ENCODE measurements around the gene ABT1. TPM values are rescaled to one million over a fixed set of nuclear protein-coding genes. Genes with fewer than 3 reads are reported as not detected.

The ABT1 gene
- polyA plus RNA-seq, 4 donors, result 13.2 to 16.2 (median 15.0) TPM

- DNase-seq (ENCODE audit: low read depth in 4 of 4, low spot score in 3 of 4), result no peak
Observed at GRCh38 chr6:26600759-26601158, 4.0 kb downstream of the ABT1 start.

DNA sequence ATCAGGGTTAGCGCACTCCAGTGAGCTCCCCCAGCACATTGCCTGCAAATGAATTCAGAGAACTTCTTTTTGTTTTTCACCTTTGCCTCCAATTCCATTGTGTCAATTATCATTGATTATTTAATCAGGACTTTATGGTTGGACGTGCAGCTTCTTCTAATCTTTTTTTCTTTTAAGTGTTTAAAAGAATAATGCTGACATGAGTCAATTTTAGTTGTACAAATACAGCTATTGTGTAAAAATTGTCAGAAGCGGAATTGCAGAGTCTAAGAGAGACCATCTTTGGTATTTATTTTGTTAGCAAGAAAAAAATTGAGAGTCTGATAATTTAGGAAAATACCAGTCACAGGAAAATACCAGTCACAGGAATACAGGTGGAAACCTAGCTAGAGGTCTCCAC, 5.5 kb downstream of the ABT1 start:
- DNase-seq (ENCODE audit: low read depth in 4 of 4, low spot score in 3 of 4), result no peak

- DNase-seq (ENCODE audit: low read depth in 4 of 4, low spot score in 3 of 4), result no peak
Observed at GRCh38 chr6:26604026-26604425, 7.3 kb downstream of the ABT1 start.

GRCh38 chr6:26604797-26605196, 8.0 kb downstream of the ABT1 start:
- no peak for DNase-seq (ENCODE audit: low read depth in 4 of 4, low spot score in 3 of 4)

GRCh38 chr6:26607434-26608230, 10.9 kb downstream of the ABT1 start:
- DNase-seq (ENCODE audit: low read depth in 4 of 4, low spot score in 3 of 4), result no peak

DNA sequence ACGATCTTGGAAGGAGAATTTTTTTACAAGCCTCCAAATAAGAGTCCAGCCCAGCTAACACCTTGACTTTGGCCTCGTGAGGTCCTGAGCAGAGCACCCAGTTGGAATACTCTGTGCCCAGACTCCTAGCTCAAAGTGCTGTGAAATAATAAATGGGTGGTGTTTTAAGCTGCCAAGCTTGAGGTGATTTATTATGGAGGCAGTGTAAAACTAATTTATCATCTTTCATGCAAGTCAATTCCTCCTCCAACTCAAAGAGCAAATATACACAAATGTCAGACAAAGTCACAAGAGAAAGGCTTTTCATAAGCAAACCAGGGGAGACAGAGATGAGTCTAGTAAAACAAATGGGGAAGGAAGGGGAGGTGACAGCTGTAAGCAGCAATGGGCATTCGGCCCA, 12.7 kb downstream of the ABT1 start:
- no peak for DNase-seq (ENCODE audit: low read depth in 4 of 4, low spot score in 3 of 4)

DNA sequence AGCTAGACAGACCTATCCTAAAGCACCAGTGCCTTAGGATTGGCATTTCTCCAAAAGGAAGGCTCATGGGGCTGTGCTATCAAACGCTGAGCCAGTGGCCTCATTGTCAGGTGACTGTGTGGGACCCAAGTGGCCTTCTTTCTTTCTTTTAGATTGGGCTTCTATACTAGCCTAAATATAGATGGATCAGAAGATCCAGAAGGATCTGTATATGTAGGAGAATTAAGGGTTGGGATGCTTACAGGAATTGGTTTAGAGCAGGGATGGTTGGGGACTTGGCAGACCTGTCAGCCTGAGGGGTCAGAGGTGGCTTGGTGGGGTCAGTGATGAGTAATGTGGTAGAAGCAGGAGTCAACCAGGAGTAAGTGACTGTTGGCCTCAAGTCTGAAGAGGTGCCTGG, 14.8 kb downstream of the ABT1 start:
- DNase-seq (ENCODE audit: low read depth in 4 of 4, low spot score in 3 of 4), result no peak

DNA sequence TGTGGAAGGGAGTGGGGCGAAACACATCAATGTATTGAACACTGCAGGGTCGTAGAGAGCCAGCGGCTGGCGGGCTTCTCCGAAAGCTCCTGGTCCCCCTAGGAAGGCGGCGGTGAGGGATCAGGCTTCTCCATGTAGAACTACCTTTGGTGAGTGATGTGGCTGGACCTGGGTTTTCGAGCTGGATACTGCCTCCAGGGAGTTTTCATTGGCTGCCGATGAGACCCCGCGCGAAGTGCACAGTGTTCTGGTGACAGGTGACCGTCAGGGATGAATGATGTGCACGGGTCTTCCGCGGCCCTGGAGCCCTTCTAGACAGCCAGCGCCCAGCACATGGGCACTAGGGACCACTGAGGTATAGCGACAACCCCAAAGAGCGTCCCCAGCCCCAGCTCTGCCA, 16.4 kb downstream of the ABT1 start:
- DNase-seq (ENCODE audit: low read depth in 4 of 4, low spot score in 3 of 4), result no peak

DNA sequence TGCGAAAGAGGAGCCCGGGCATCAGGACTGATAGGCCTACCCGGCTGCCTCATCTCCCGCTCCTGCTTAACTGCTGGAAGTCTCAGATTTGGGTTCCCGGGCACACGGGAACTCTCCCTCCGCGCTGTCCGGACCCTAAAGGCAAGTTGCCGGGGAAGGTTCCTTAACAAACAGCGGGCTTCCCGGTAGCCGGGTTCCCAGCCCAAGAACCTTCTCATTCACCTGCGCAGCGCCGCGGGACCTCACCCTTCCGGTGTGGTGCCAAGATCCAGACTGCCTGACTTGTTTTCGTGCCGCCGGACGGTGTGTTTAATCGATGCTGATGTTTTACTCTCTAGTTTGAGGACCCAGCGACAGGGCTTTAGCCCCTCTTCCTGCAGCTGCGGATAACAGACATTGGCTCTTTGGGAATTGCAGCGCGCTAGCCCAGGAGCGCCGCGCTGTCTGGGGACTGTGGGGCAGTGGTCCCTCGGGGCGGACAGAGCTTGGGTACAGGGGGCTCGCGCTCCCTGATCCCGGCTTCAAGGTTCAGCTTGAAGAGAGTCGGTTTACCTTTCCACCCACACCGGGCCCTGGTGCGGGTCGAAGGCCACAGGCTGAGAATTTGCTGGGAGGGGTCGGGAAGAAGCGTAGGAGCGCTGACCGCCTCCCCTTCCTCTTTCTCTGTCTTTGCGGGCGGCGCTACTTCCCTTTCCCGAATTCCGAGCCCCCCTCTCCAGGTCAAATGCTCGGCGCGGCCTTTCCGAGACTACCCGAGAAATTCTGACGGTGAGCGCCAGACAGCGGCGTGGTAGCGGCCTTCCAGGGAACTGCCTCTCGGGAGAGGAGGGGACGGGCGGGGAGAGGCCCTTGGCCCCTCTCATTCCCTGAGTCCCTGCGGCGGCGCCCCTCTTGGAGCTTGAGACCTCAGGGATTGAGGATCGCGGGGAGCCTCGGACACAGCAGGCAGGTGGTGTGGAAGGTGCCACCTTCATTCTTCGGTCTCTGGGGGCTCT, 17.2 kb downstream of the ABT1 start:
- DNase-seq (ENCODE audit: low read depth in 4 of 4, low spot score in 3 of 4), result no peak

- DNase-seq (ENCODE audit: low read depth in 4 of 4, low spot score in 3 of 4), result no peak
Observed at GRCh38 chr6:26623339-26623859, 26.6 kb downstream of the ABT1 start.

DNA sequence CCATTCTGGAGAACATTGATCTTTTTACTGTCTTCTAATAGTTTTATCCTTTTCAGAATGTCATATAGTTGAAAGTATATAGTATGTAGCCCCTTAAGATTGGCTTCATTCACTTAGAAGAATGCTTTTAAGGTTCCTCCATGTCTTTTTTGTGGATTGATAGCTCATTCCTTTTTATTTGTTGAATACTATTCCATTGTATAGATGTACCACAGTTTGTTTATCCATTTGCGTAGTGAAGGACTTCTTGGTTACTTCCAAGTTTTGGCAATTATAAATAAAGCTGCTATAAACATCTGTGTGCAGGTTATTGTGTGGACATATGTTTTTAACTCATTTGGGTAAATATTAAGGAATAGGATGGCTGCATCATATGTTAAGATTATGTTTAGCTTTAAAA, 27.8 kb downstream of the ABT1 start:
- DNase-seq (ENCODE audit: low read depth in 4 of 4, low spot score in 3 of 4), result no peak

DNA sequence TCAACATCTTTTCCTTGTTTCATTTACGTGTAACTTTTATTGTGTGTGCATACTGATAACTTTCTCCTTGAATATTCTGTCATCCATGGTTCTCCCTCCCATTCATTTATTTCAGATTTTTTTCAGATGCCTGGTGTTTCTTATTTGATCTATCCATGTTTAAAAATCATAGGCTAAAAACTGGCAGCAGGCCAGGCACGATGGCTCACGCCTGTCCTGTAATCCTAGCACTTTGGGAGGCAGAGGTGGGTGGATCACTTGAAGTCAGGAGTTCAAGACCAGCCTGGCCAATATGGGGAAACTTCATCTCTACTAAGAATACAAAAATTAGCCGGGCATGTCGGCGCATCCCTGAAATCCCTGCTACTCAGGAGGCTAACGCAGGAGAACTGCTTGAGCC, 31.1 kb downstream of the ABT1 start:
- no peak for DNase-seq (ENCODE audit: low read depth in 4 of 4, low spot score in 3 of 4)

DNA sequence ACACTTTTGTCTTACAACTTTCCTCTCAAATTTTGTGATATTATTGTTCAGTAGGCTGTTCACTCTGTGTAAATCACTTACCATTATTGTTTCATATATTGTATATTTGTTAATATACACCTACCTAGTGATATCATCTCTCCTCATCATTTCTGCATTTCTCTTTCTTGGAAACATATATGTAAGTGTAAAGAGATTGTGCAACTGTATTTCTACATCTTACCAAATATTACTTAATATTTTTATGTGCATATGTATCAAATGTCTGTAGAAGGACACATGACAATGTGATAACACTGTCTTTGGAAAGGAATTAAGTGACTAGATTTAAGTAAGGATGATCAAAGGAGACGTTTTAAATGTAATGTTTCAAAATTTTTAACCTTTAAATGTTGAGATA, 32.6 kb downstream of the ABT1 start:
- no peak for DNase-seq (ENCODE audit: low read depth in 4 of 4, low spot score in 3 of 4)

- no peak for DNase-seq (ENCODE audit: low read depth in 4 of 4, low spot score in 3 of 4)
Observed at GRCh38 chr6:26640806-26641205, 44.1 kb downstream of the ABT1 start.

DNA sequence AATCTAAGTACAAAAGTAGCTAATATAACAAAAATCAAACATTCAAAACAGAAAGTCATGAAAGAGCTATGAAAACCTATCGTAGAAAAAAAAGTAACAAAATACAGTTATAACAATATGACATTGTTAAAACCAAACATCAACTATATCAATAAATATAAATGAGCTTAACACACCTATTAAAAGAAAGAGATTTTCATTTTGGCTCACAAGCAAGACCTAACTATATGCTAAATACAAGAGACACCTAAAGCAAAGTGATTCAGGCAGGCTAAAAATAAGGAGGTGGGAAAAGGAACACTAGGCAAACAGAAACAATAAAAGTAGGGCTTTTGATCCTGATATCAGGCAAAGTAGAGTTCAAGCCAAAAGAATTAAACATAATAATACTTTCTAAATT, 49.3 kb downstream of the ABT1 start:
- no peak for DNase-seq (ENCODE audit: low read depth in 4 of 4, low spot score in 3 of 4)

Other genes with a start within 250 kb of the ABT1 start
- gene BTN3A2, start 231.8 kb upstream of the ABT1 start, polyA plus RNA-seq (ENCODE audit: insufficient read length in 4 of 4), result 10 to 100 TPM; 10.8 to 21.2 (median 17.0) TPM
- 10 to 100 TPM; 13.1 to 18.9 (median 14.8) TPM for gene BTN2A2, start 213.8 kb upstream of the ABT1 start, polyA plus RNA-seq (ENCODE audit: insufficient read length in 4 of 4)
- gene BTN3A1, start 194.7 kb upstream of the ABT1 start, polyA plus RNA-seq (ENCODE audit: insufficient read length in 4 of 4), result 10 to 100 TPM; 26.7 to 59.2 (median 28.0) TPM
- 10 to 100 TPM; 16.4 to 49.2 (median 17.7) TPM for gene BTN3A3, start 156.4 kb upstream of the ABT1 start, polyA plus RNA-seq (ENCODE audit: insufficient read length in 4 of 4)
- gene BTN2A1, start 139.0 kb upstream of the ABT1 start, polyA plus RNA-seq (ENCODE audit: insufficient read length in 4 of 4), result 10 to 100 TPM; 28.5 to 33.6 (median 31.9) TPM
- gene BTN1A1, start 96.7 kb upstream of the ABT1 start, polyA plus RNA-seq (ENCODE audit: insufficient read length in 4 of 4), result under 1 TPM; 0.15 to 0.29 (median 0.24) TPM
- gene HMGN4, start 58.6 kb upstream of the ABT1 start, polyA plus RNA-seq (ENCODE audit: insufficient read length in 4 of 4), result 10 to 100 TPM; 77.8 to 91.6 (median 84.0) TPM
- 10 to 100 TPM; 37.1 to 50.8 (median 40.4) TPM for gene ZNF322, start 62.8 kb downstream of the ABT1 start, polyA plus RNA-seq (ENCODE audit: insufficient read length in 4 of 4)